GM12873 (cell line): Measurements from ENCODE around the gene OSCAR.

ENCODE experiments used
- CTCF ChIP-seq: IDR thresholded peaks from 2 replicates; pipeline ENCODE4 v1.5.1; 2012; ENCODE audit warnings: low read depth, mild to moderate bottlenecking, moderate library complexity, low read length, control low read depth; ENCODE audit not compliant: insufficient read depth; ENCODE audit errors: missing control alignments

OSCAR gene

GRCh38 chr19:54094426-54095000 is 6.1 kb downstream of the OSCAR start:
- no peak for TF ChIP-seq CTCF

GRCh38 chr19:54084410-54084809 is 16.2 kb downstream of the OSCAR start:
- TF ChIP-seq CTCF, result no peak

- TF ChIP-seq CTCF, result no peak
These were observed 19.6 kb downstream of the OSCAR start, which contains the start of gene TARM1 for GRCh38 chr19:54081032-54081431. Gene TARM1, minus strand, starts transcription at chr19:54081365. Its CDS starts 25 bp downstream, at chr19:54081340.

GRCh38 chr19:54077334-54077733 is 23.3 kb downstream of the OSCAR start:
- TF ChIP-seq CTCF, result no peak

GRCh38 chr19:54074851-54075250 is 25.8 kb downstream of the OSCAR start:
- TF ChIP-seq CTCF, result no peak

GRCh38 chr19:54073829-54074228 is 26.8 kb downstream of the OSCAR start:
- TF ChIP-seq CTCF, result no peak

GRCh38 chr19:54069470-54069869 is 31.1 kb downstream of the OSCAR start:
- TF ChIP-seq CTCF, result no peak
